CD8-positive, alpha-beta memory T cell (primary cell): Measurements from ENCODE around the gene GMDS. TPM values are rescaled to one million over a fixed set of nuclear protein-coding genes. Genes with fewer than 3 reads are reported as not detected.

Experiments used
- CTCF ChIA-PET: fragments of 350-600 bp; sonication (Branson Sonifier 250); formaldehyde crosslinking; loops from one replicate; lab custom pipeline; 2021; ENCODE audit warnings: antibody characterized with exemption; lab: Charles Lee
- POLR2A ChIA-PET: fragments of 350-600 bp; sonication (Branson Sonifier 250); formaldehyde crosslinking; loops from one replicate; lab custom pipeline; 2021; ENCODE audit warnings: antibody characterized with exemption; lab: Charles Lee
- DNase-seq, 5 donors: peaks; one replicate each; pipeline versions ENCODE4 v3.0.0 to v3.0.0-alpha.2; 2020 to 2022; ENCODE audit warnings: mixed read lengths in 1 of 5
- H3K27ac ChIP-seq: one replicate; pipeline ENCODE4 v1.7.0; 2013; ENCODE audit warnings: low read depth, mild to moderate bottlenecking, low read length, moderate library complexity
- H3K27me3 ChIP-seq: 2 replicates; pipeline ENCODE4 v1.7.0; 2013; ENCODE audit warnings: low read length, mild to moderate bottlenecking; ENCODE audit not compliant: insufficient read depth, poor library complexity, severe bottlenecking
- H3K36me3 ChIP-seq: 2 replicates; pipeline ENCODE4 v1.7.0; 2013; ENCODE audit warnings: mild to moderate bottlenecking, low read length, moderate library complexity; ENCODE audit not compliant: insufficient read depth
- H3K4me1 ChIP-seq: 2 replicates; pipeline ENCODE4 v1.7.0; 2013; ENCODE audit warnings: mild to moderate bottlenecking, low read length, moderate library complexity; ENCODE audit not compliant: insufficient read depth
- H3K4me3 ChIP-seq: 2 replicates; pipeline ENCODE4 v1.7.0; 2013; ENCODE audit warnings: mild to moderate bottlenecking, low read length
- H3K9me3 ChIP-seq: 2 replicates; pipeline ENCODE4 v1.7.0; 2013; ENCODE audit warnings: mild to moderate bottlenecking, low read length
- H3K27ac Mint-ChIP-seq, 8 donors: one replicate each; pipeline ENCODE4 v1.8.0; 2020 to 2021; ENCODE audit warnings: mixed read lengths in 8 of 8, mild to moderate bottlenecking in 6 of 8, inconsistent platforms in 3 of 8, moderate library complexity in 3 of 8
- H3K27me3 Mint-ChIP-seq, 2 donors: one replicate each; pipeline ENCODE4 v1.8.0; 2020 to 2021; ENCODE audit warnings: mixed read lengths in 2 of 2, mild to moderate bottlenecking in 1 of 2, moderate library complexity in 1 of 2
- H3K36me3 Mint-ChIP-seq, 3 donors: one replicate each; pipeline ENCODE4 v1.8.0; 2020 to 2021; ENCODE audit warnings: mixed read lengths in 3 of 3, inconsistent platforms in 1 of 3, mild to moderate bottlenecking in 1 of 3
- H3K4me1 Mint-ChIP-seq, 3 donors: one replicate each; pipeline ENCODE4 v1.8.0; 2020 to 2021; ENCODE audit warnings: mixed read lengths in 3 of 3, inconsistent platforms in 1 of 3, mild to moderate bottlenecking in 1 of 3
- H3K4me3 Mint-ChIP-seq, 7 donors: one replicate each; pipeline ENCODE4 v1.8.0; 2020 to 2021; ENCODE audit warnings: mixed read lengths in 7 of 7, mild to moderate bottlenecking in 6 of 7, moderate library complexity in 4 of 7, inconsistent platforms in 2 of 7
- H3K9me3 Mint-ChIP-seq, 5 donors: one replicate each; pipeline ENCODE4 v1.8.0; 2020 to 2022; ENCODE audit warnings: mixed read lengths in 5 of 5, mild to moderate bottlenecking in 3 of 5, moderate library complexity in 2 of 5, inconsistent platforms in 1 of 5
- polyA plus RNA-seq: library from polyadenylated mRNA; unstranded; fragments of 300-500 nt; fragmentation: Illumina TruSeq; gene quantifications from one replicate; pipeline ENCODE4 v1.2.3, GENCODE V29; 2021
- total RNA-seq, 2 experiments: library from RNA; stranded (reverse); gene quantifications; one replicate each; pipeline ENCODE4 v1.2.3, GENCODE V29; 2021

Gene GMDS
- total and polyA plus RNA-seq, 3 experiments from 2014 or later: 16.4 to 33.4 (median 28.6) TPM

GRCh38 chr6:2133716-2134310, 111.6 kb downstream of the GMDS start:
- peak overlapping the region in 1 of 8 donors; percentile 50 for H3K27ac Mint-ChIP-seq
- no peak overlapping the region for H3K27ac ChIP-seq
- H3K27me3 ChIP-seq: no peaks in the 10 kb centered on the region
- no peak for DNase-seq
- H3K36me3 Mint-ChIP-seq: no peaks in the 10 kb centered on the region
- peaks cover 14 to 18% (median 16%) of the 10 kb centered on the region in 3 donors for H3K4me1 Mint-ChIP-seq
- H3K4me3 ChIP-seq: no peak overlapping the region
- no peaks in the 10 kb centered on the region for H3K9me3 Mint-ChIP-seq
- no peaks in the 10 kb centered on the region for H3K36me3 ChIP-seq
- H3K9me3 ChIP-seq: no peaks in the 10 kb centered on the region
- H3K4me1 ChIP-seq: no peaks in the 10 kb centered on the region
- ChIA-PET POLR2A (no interaction called here), CTCF (no interaction called here)
- H3K27me3 Mint-ChIP-seq: peaks cover 0 to 2% of the 10 kb centered on the region in 2 donors
- H3K4me3 Mint-ChIP-seq: no peak overlapping the region

- no peaks in the 10 kb centered on the region for H3K27me3 ChIP-seq
- ChIA-PET CTCF (no interaction called here), POLR2A (no interaction called here)
- DNase-seq: no peak
- Mint-ChIP-seq H3K27ac (no peak overlapping the region), H3K9me3 (no peaks in the 10 kb centered on the region), H3K4me3 (no peak overlapping the region), H3K36me3 (no peaks in the 10 kb centered on the region), H3K27me3 (peaks cover 0 to 2% of the 10 kb centered on the region in 2 donors), H3K4me1 (peaks cover 20 to 24% (median 23%) of the 10 kb centered on the region in 3 donors)
- H3K9me3 ChIP-seq: no peaks in the 10 kb centered on the region
- H3K27ac ChIP-seq: no peak overlapping the region
- no peaks in the 10 kb centered on the region for H3K36me3 ChIP-seq
- no peaks in the 10 kb centered on the region for H3K4me1 ChIP-seq
- H3K4me3 ChIP-seq: no peak overlapping the region
These were observed 112.5 kb downstream of the GMDS start for GRCh38 chr6:2132916-2133315.

- no peaks in the 10 kb centered on the region for H3K27me3 ChIP-seq
- no peaks in the 10 kb centered on the region for H3K9me3 ChIP-seq
- ChIA-PET CTCF (no interaction called here), POLR2A (no interaction called here)
- no peak overlapping the region for H3K4me3 ChIP-seq
- no peak overlapping the region for H3K4me3 Mint-ChIP-seq
- no peaks in the 10 kb centered on the region for H3K9me3 Mint-ChIP-seq
- peak overlapping the region in 2 of 8 donors; percentile 3 to 24 for H3K27ac Mint-ChIP-seq
- H3K27ac ChIP-seq: no peak overlapping the region
- peaks cover 0 to 2% of the 10 kb centered on the region in 2 donors for H3K27me3 Mint-ChIP-seq
- no peaks in the 10 kb centered on the region for H3K36me3 ChIP-seq
- no peaks in the 10 kb centered on the region for H3K4me1 ChIP-seq
- H3K36me3 Mint-ChIP-seq: no peaks in the 10 kb centered on the region
- DNase-seq: no peak
- H3K4me1 Mint-ChIP-seq: peaks cover 25 to 29% (median 28%) of the 10 kb centered on the region in 3 donors
These were observed 113.0 kb downstream of the GMDS start for GRCh38 chr6:2132416-2132815.

GRCh38 chr6:2129182-2129621, 116.2 kb downstream of the GMDS start:
- H3K4me1 ChIP-seq: no peaks in the 10 kb centered on the region
- H3K9me3 Mint-ChIP-seq: no peaks in the 10 kb centered on the region
- POLR2A ChIA-PET: no interaction called here
- peak overlapping the region in 2 of 7 donors; percentile 10 to 56 for H3K4me3 Mint-ChIP-seq
- DNase-seq: no peak
- H3K9me3 ChIP-seq: no peaks in the 10 kb centered on the region
- peak overlapping the region in 2 of 8 donors; percentile 47 to 69 for H3K27ac Mint-ChIP-seq
- H3K36me3 Mint-ChIP-seq: no peaks in the 10 kb centered on the region
- H3K4me3 ChIP-seq: no peak overlapping the region
- H3K4me1 Mint-ChIP-seq: peaks cover 31 to 39% (median 34%) of the 10 kb centered on the region in 3 donors
- CTCF ChIA-PET: no interaction called here
- H3K27me3 ChIP-seq: no peaks in the 10 kb centered on the region
- no peaks in the 10 kb centered on the region for H3K36me3 ChIP-seq
- no peak overlapping the region for H3K27ac ChIP-seq
- H3K27me3 Mint-ChIP-seq: peaks cover 0 to 2% of the 10 kb centered on the region in 2 donors

- peaks cover 0 to 3% (median 0%) of the 10 kb centered on the region in 5 donors for H3K9me3 Mint-ChIP-seq
- Histone ChIP-seq H3K4me1 (no peaks in the 10 kb centered on the region), H3K36me3 (no peaks in the 10 kb centered on the region), H3K9me3 (no peaks in the 10 kb centered on the region), H3K4me3 (no peak overlapping the region), H3K27ac (no peak overlapping the region), H3K27me3 (no peaks in the 10 kb centered on the region)
- H3K36me3 Mint-ChIP-seq: peaks cover 2 to 7% (median 3%) of the 10 kb centered on the region in 3 donors
- H3K27ac Mint-ChIP-seq: peak overlapping the region; percentile 28 to 81 (median 64)
- peak overlapping the region in 6 of 7 donors; percentile 8 to 57 (median 44) for H3K4me3 Mint-ChIP-seq
- peak in 4 of 5 donors; percentile 3 to 50 (median 12) for DNase-seq
- peaks cover 0 to 2% of the 10 kb centered on the region in 2 donors for H3K27me3 Mint-ChIP-seq
- CTCF ChIA-PET: no interaction called here
- H3K4me1 Mint-ChIP-seq: peaks cover 33 to 39% (median 34%) of the 10 kb centered on the region in 3 donors
- POLR2A ChIA-PET: no interaction called here
These were observed 117.9 kb downstream of the GMDS start for GRCh38 chr6:2127484-2127911.

- H3K36me3 ChIP-seq: no peaks in the 10 kb centered on the region
- Mint-ChIP-seq H3K4me3 (no peak overlapping the region), H3K4me1 (peaks cover 33 to 39% (median 34%) of the 10 kb centered on the region in 3 donors), H3K9me3 (peaks cover 0 to 3% (median 0%) of the 10 kb centered on the region in 5 donors), H3K27me3 (no peaks in the 10 kb centered on the region), H3K36me3 (peaks cover 3 to 15% (median 5%) of the 10 kb centered on the region in 3 donors), H3K27ac (peak overlapping the region in 1 of 8 donors; percentile 62)
- H3K4me1 ChIP-seq: no peaks in the 10 kb centered on the region
- ChIA-PET CTCF (no interaction called here), POLR2A (no interaction called here)
- DNase-seq: no peak
- H3K4me3 ChIP-seq: no peak overlapping the region
- no peak overlapping the region for H3K27ac ChIP-seq
- H3K9me3 ChIP-seq: no peaks in the 10 kb centered on the region
- no peaks in the 10 kb centered on the region for H3K27me3 ChIP-seq
These were observed 119.1 kb downstream of the GMDS start for GRCh38 chr6:2126351-2126750.

- no peak overlapping the region for H3K4me3 ChIP-seq
- H3K4me1 ChIP-seq: no peaks in the 10 kb centered on the region
- peaks cover 0 to 3% (median 0%) of the 10 kb centered on the region in 5 donors for H3K9me3 Mint-ChIP-seq
- H3K27ac Mint-ChIP-seq: no peak overlapping the region
- POLR2A ChIA-PET: no interaction called here
- no peak overlapping the region for H3K4me3 Mint-ChIP-seq
- H3K4me1 Mint-ChIP-seq: peaks cover 31 to 35% (median 32%) of the 10 kb centered on the region in 3 donors
- CTCF ChIA-PET: no interaction called here
- H3K27me3 Mint-ChIP-seq: no peaks in the 10 kb centered on the region
- H3K36me3 ChIP-seq: no peaks in the 10 kb centered on the region
- no peak for DNase-seq
- H3K36me3 Mint-ChIP-seq: peaks cover 3 to 15% (median 5%) of the 10 kb centered on the region in 3 donors
- H3K27me3 ChIP-seq: no peaks in the 10 kb centered on the region
- H3K27ac ChIP-seq: no peak overlapping the region
- no peaks in the 10 kb centered on the region for H3K9me3 ChIP-seq
These were observed 120.2 kb downstream of the GMDS start for GRCh38 chr6:2125158-2125557.

GRCh38 chr6:2124260-2124709, 121.1 kb downstream of the GMDS start:
- H3K27ac ChIP-seq: no peak overlapping the region
- Mint-ChIP-seq H3K27me3 (no peaks in the 10 kb centered on the region), H3K4me1 (peaks cover 23 to 26% (median 25%) of the 10 kb centered on the region in 3 donors), H3K36me3 (peaks cover 3 to 15% (median 5%) of the 10 kb centered on the region in 3 donors), H3K9me3 (peaks cover 0 to 3% (median 0%) of the 10 kb centered on the region in 5 donors), H3K27ac (no peak overlapping the region), H3K4me3 (no peak overlapping the region)
- ChIA-PET POLR2A (interaction anchor here (0.6 kb wide), 1 partner anchor 10 kb away, joined by 4 read pairs; no protein-coding TSS in a partner anchor), CTCF (interaction anchor here (1.1 kb wide), 1 partner anchor 18 kb away, joined by 3 read pairs; no protein-coding TSS in a partner anchor)
- no peaks in the 10 kb centered on the region for H3K36me3 ChIP-seq
- DNase-seq: no peak
- H3K4me3 ChIP-seq: no peak overlapping the region
- H3K4me1 ChIP-seq: no peaks in the 10 kb centered on the region
- no peaks in the 10 kb centered on the region for H3K9me3 ChIP-seq
- H3K27me3 ChIP-seq: no peaks in the 10 kb centered on the region
